OCI-M1 (cell line): Measurements from ENCODE around the gene CRB1.
A peak's percentile ranks its signal among the peaks of the same experiment; 100 is the strongest.

Experiments used
- DNase-seq: peaks from one replicate; lab custom pipeline; 2025; lab: John Stamatoyannopoulos, UW

The CRB1 gene

GRCh38 chr1:197303463-197303862 lies 35.4 kb downstream of the CRB1 start:
- no peak for DNase-seq

DNA sequence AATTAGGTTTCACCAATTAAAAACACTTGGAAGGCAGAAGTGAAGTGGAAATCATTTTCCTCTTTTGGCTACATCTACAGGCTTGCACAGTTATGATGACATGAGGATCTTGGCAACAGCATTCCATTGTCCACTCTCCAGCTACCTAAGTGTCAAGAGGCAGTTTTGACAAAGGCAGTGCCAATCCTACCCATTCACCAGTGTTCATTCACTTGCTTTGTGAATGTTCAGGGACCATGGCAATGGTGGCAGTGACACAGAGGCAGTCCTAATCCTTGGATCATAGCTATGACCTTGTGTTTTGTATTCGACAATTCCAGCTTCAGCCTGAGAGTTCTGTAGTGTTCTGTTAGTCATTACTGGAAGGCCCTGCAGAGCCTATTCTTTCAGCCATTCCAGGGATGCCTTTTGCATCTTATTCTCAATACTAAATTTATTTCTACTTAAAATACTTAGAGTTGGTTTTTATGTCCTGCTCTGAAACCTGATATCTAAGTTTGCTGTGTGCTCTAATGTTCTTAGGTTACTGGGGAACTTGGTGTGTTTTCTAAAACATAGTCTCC lies 36.7 kb downstream of the CRB1 start:
- DNase-seq = no peak

GRCh38 chr1:197305925-197306324 lies 37.9 kb downstream of the CRB1 start:
- DNase-seq = no peak

DNA sequence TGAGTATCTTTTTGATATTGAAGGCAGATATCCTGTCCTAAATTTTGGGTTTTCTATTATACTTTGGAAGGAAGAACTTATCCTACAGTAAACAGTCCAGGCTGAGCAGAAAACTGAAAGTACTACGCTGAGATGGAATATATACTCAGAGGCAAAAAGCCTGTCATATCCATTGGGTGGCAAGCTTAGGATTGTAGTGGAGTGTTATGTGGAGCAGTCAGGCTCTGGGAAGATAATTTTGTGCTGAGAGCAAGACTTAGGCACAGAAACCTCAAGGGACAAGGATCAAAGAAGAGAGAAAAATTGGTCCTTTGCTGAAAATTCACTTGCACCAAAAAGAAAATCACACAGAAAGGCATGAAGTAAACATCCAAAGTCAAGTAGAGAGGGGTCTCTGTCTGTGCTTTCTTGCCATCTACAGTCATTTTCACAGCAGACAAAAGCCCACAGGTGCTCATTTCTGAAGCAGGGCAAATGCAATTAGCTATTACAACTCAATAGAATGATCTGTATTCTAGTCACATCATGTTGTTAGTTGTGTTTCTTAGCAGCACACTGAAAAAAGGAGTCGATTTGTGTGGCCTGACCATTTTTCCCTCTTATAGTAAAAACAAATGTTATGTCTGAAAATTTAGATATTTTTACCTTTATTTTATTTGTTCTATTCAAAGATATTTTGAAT lies 38.5 kb downstream of the CRB1 start:
- no peak for DNase-seq

GRCh38 chr1:197307136-197307535 lies 39.1 kb downstream of the CRB1 start:
- DNase-seq = no peak

DNA sequence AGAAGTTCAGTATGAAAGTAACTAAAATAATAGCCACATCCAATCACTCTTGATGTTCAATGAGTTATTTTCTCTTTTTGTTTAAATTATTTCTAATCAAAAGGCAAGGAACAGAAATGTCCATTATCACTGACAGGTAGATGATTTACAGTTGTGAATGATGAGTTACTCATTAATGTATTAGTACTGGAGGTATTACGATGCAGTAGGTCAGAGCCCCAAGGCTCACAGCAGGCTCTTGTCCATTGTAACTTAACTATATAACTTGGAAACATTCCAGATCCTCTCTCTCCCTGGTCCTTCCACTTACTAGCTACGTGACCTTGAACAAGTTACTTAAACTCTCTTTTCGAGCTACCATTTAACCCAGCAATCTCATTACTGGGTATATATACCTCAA lies 39.5 kb downstream of the CRB1 start:
- DNase-seq = no peak

DNA sequence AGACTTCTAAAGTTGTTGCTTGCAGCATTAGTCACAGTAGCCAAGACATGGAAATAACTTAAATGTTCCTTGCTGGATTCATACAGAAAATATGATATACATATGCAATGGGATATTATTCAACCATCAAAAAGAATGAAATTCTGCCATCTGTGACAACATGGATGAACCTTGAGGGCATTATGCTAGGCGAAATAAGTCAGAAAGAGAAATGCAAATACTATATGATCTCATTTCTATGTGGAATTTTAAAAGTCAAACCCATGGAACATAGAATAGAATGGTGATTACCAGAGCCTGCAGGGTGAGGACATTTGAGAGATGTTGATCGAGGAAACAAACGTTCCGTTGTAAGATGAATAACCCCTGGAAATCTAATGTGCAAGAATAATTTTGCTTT lies 43.0 kb downstream of the CRB1 start:
- no peak for DNase-seq

DNA sequence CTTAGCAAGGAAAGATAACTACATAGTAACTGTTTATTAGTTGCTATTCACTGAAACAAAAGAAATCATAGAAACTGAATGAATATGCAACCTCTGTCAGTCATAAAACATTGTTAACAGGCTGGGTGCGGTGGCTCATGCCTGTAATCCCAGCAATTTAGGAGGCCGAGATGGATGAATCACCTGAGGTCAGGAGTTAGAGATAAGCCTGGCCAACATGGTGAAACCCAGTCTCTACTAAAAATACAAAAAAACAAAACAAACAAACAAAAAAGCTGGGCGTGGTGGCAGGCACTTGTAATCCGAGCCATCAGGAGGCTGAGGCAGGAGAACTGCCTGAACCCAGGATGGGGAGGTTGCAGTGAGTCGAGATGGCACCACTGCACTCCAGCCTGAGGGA lies 44.1 kb downstream of the CRB1 start:
- DNase-seq = no peak

DNA sequence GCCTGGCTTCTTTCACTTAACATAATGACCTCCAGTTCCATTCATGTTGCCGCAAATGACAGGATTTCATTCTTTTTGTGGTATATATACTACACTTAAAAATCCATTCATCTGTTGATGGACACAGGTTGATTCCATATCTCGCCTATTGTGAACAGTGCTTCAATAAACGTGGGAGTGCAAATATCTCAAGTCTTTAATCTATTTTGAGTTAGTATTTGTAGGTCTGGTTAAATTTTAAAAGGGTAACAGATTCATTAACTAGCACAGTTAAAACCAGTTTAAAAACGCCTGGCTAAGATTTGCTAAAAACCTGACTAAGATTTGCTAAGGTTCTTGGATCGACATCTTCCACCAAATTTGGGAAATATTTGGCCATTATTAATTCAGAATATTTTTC lies 45.7 kb downstream of the CRB1 start:
- DNase-seq = no peak

DNA sequence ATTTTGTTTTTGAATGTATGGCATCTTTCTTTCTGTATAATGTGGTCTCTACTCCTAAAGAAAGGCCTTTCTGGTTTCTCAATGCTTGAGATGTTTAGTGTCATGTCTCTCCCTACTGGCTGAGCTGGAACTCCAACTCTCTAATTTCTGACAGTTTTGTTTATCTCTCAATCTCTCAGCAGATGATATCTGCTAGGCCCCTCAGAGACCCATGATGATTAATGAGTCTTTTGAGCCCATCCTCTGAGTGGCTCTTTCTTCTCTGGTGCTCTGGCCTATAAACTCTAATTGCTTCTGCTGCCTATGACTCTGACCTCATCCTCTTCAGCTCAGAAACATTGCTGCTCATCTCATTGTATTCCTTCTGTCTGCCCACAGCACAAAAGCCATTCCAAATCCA lies 46.6 kb downstream of the CRB1 start:
- DNase-seq = peak; percentile 18

- DNase-seq = peak; percentile 33
Measured at GRCh38 chr1:197319631-197320030, 51.6 kb downstream of the CRB1 start.

- DNase-seq = no peak
Measured at GRCh38 chr1:197320991-197321531, 53.0 kb downstream of the CRB1 start.

- no peak for DNase-seq
Measured at GRCh38 chr1:197321811-197322210, 53.8 kb downstream of the CRB1 start.

GRCh38 chr1:197327776-197328364 lies 59.8 kb downstream of the CRB1 start:
- DNase-seq = peak; percentile 58

- no peak for DNase-seq
Measured at GRCh38 chr1:197330213-197330612, 62.2 kb downstream of the CRB1 start.

DNA sequence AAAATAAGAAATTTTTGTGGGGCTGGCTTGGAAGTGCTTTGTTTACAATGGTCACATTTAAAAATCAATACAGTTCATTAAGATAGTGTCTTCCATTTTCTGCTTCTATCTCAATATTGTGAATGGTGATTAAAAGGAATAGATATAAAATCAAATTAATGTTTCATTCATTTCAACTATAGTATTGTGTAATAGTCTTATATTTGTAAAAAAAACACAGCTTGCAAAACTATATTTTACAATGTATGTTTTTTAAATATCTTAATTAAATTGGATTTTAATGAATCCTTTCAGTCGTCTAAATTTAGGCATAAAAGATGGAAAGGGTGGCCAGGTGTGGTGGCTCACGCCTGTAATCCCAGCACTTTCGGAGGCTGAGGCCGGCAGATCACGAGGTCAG lies 63.5 kb downstream of the CRB1 start:
- no peak for DNase-seq

DNA sequence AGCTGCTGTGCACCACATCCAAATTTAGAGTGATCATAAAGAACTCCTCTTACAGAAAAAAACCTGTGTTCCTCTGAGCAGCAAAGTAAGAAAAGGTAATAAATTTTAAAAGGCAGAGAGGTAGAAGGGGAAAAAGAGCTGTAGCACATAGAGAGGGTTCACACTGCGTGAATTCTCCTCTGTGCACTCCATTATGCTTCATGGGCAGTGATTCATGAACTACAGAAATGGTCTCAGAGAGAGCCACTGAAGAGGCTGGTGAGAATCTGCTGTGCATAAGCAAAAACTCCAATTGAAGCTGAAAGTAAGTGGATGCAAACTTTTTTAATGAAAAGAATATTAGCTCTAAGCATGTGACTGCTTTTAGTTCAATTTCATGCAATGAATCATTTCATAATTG lies 65.0 kb downstream of the CRB1 start:
- DNase-seq = no peak

DNA sequence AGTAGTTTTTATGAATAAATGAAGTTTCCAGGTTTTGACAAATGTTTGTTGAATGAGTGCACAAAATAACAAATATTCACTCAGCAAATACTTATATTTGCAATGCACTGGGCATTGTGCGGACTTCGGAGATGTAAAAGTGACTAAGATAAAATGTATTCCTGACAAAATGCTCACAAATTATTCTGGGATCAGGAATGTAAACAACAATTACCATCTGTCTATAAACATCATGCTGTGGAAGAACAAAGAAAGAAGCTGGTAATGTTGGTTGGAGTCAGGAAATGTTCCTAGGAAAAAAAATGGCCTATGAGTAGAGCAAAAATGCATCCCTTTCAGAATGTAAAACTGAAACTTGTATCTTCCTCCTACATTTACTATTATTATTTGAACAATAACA lies 68.5 kb downstream of the CRB1 start:
- DNase-seq = no peak

DNA sequence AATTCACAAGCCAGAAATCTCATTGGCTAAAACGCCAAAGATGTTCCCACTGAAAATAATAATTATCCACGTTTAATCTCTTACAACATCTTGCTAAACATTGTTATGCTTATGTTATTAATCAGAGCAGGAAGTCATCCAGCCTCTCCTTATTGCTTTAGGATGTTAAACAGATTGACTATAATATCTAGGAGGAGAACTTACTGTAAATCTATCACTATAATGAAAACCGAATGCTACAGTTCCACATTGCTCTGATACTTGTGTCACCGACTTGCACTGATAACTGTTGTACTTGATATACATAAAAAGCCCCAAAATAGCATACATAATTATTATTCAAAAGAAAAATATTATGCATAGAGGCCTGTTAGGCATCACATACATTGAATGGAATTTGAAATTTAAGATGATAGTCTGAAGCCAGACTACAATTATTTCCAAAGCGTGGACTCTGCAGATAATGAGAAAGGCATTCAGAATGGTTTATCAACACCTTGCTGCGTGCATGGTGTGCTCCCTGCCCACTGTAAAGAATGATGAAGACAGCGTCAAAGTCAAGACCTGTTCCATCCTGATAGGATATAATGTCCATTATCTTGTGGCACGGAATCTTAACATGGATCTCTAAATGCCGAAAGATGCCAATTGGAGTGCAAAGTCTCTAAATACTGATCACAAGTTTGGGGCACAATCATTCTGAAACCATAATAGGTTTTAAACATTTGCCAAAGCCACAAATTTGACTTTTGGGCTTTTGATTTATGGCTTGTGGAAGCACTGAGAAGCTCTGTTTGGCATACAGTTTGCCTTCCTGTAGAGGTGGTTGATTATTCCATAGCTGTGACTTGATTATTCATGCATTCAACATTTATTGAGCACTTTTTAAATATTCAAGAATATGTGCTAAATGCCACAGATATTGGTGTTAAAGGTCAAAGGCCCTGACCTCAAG lies 71.3 kb downstream of the CRB1 start:
- peak; percentile 48 for DNase-seq

DNA sequence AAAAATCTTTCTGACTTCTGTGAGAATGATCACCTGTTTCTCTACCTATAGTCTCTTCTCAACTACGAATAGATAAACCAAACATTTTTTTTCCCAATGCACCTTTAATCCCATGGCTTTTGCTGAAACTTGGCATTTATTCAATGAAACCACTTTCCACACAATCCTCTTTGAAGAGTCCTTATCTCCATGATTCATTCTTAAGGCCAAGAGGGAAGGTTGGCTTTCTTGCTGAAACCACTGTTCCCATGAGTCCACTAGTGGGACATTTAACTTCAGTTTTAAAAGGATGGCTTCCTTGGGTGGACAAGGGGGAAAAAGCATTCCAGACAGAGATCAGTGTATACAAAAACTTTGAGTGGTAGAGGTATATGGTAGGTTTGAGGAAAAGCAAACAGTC lies 73.6 kb downstream of the CRB1 start:
- DNase-seq = no peak

- no peak for DNase-seq
Measured at GRCh38 chr1:197342044-197342565, 74.1 kb downstream of the CRB1 start.

GRCh38 chr1:197342669-197343068 lies 74.6 kb downstream of the CRB1 start:
- no peak for DNase-seq
